Stomach (tissue), 4 donors: ENCODE measurements around the gene HRH1.

Source experiments
- CTCF ChIP-seq, 7 experiments: fragments of 450-650 bp in 4 of 7; fragments of 200-600 bp in 3 of 7; sonication (generic) in 3 of 7; IDR thresholded peaks; one replicate each; pipeline ENCODE4 v1.5.1; 2016 to 2019; ENCODE audit warnings: antibody characterized with exemption in 7 of 7, control low read depth in 2 of 7, mild to moderate bottlenecking in 1 of 7
- POLR2A ChIP-seq, 4 donors: fragments of 450-650 bp; IDR thresholded peaks; one replicate each; pipeline ENCODE4 v1.6.1; 2016; ENCODE audit warnings: antibody characterized with exemption in 4 of 4, control low read depth in 2 of 4, mild to moderate bottlenecking in 1 of 4, moderate library complexity in 1 of 4

- TF ChIP-seq POLR2A (IDR thresholded peaks at IDR 0.05) (no peak), CTCF (IDR thresholded peaks at IDR 0.05) (no peak)
Observed at GRCh38 chr3:11244121-11244677, 89.9 kb downstream of the HRH1 start.
